Mesendoderm (in vitro differentiated cells): Measurements from ENCODE around the gene DKKL1.

Experiments
- DNase-seq: peaks from one replicate; pipeline ENCODE4 v3.0.0; 2013
- H2AK5ac ChIP-seq: 2 replicates; pipeline ENCODE4 v1.6.1; 2013; ENCODE audit warnings: low read length, inconsistent platforms
- H2BK120ac ChIP-seq: 2 replicates; pipeline ENCODE4 v1.6.1; 2013; ENCODE audit warnings: low read depth, mild to moderate bottlenecking, low read length, moderate library complexity, mixed read lengths
- H2BK15ac ChIP-seq: replicated peaks from 2 replicates; pipeline ENCODE4 v1.6.1; 2013; ENCODE audit warnings: low read depth, mild to moderate bottlenecking, moderate library complexity
- H2BK5ac ChIP-seq: 2 replicates; pipeline ENCODE4 v1.6.1; 2013; ENCODE audit warnings: low read length, inconsistent platforms
- H3K18ac ChIP-seq: 2 replicates; pipeline ENCODE4 v1.6.1; 2013; ENCODE audit warnings: mild to moderate bottlenecking, low read length, mixed read lengths
- H3K23ac ChIP-seq: one replicate; pipeline ENCODE4 v1.6.1; 2013; ENCODE audit warnings: low read length
- H3K27ac ChIP-seq: 2 replicates; pipeline ENCODE4 v1.5.1; 2013; ENCODE audit warnings: low read depth, mild to moderate bottlenecking, inconsistent platforms, low read length, moderate library complexity
- H3K27me3 ChIP-seq: 2 replicates; pipeline ENCODE4 v1.6.1; 2013; ENCODE audit warnings: low read length, control low read depth, mild to moderate bottlenecking, inconsistent platforms; ENCODE audit not compliant: insufficient read depth, poor library complexity
- H3K36me3 ChIP-seq: 2 replicates; pipeline ENCODE4 v1.6.1; 2013; ENCODE audit warnings: low read length, inconsistent platforms; ENCODE audit not compliant: control insufficient read depth, insufficient read depth
- H3K4ac ChIP-seq: one replicate; pipeline ENCODE4 v1.6.1; 2013; ENCODE audit warnings: low read depth, mild to moderate bottlenecking, low read length, moderate library complexity
- H3K4me1 ChIP-seq: 2 replicates; pipeline ENCODE4 v1.6.1; 2013; ENCODE audit warnings: low read depth, low read length, inconsistent platforms; ENCODE audit not compliant: control insufficient read depth
- H3K4me2 ChIP-seq: 2 replicates; pipeline ENCODE4 v1.6.1; 2013; ENCODE audit warnings: low read length
- H3K4me3 ChIP-seq: 2 replicates; pipeline ENCODE4 v1.5.1; 2013; ENCODE audit warnings: mild to moderate bottlenecking, low read length
- H3K56ac ChIP-seq: one replicate; pipeline ENCODE4 v1.6.1; 2013; ENCODE audit warnings: low read length
- H3K79me1 ChIP-seq: 2 replicates; pipeline ENCODE4 v1.6.1; 2013; ENCODE audit warnings: low read length, inconsistent platforms
- H3K79me2 ChIP-seq: 2 replicates; pipeline ENCODE4 v1.6.1; 2013; ENCODE audit warnings: mild to moderate bottlenecking, low read length; ENCODE audit not compliant: control insufficient read depth, insufficient read depth
- H3K9ac ChIP-seq: 2 replicates; pipeline ENCODE4 v1.6.1; 2013; ENCODE audit warnings: low read length, inconsistent platforms
- H4K5ac ChIP-seq: one replicate; pipeline ENCODE4 v1.6.1; 2013; ENCODE audit warnings: low read length
- H4K8ac ChIP-seq: one replicate; pipeline ENCODE4 v1.6.1; 2013; ENCODE audit warnings: low read depth, mild to moderate bottlenecking, control low read depth, low read length, moderate library complexity
- whole genome bisulfite sequencing: extraction: QIAGEN DNeasy Blood & Tissue Kit; methylation state at CpG from one replicate; pipeline ENCODE4 v1.1.7; 2013; ENCODE audit warnings: low lambda C conversion rate, missing lambda C conversion rate; ENCODE audit not compliant: insufficient coverage; ENCODE audit errors: extremely low coverage; 5-methylcytosine and 5-hydroxymethylcytosine counted together

Gene DKKL1

GRCh38 chr19:49336482-49337266, 27.0 kb upstream of the DKKL1 start:
- Histone ChIP-seq H3K56ac (no peak overlapping the region), H3K18ac (no peak overlapping the region), H2AK5ac (no peak overlapping the region), H4K5ac (no peak overlapping the region), H3K4me3 (no peak overlapping the region), H3K4ac (no peak overlapping the region), H3K23ac (no peak overlapping the region), H2BK120ac (no peak overlapping the region), H3K27me3 (no peaks in the 10 kb centered on the region), H3K36me3 (peaks cover 4% of the 10 kb centered on the region), H3K9ac (no peak overlapping the region), H3K4me2 (no peak overlapping the region), H3K4me1 (peaks cover 10% of the 10 kb centered on the region), H3K27ac (no peak overlapping the region), H3K79me1 (no peaks in the 10 kb centered on the region), H2BK5ac (no peak overlapping the region), H4K8ac (no peak overlapping the region), H2BK15ac (no peak overlapping the region), H3K79me2 (no peaks in the 10 kb centered on the region)
- DNase-seq, result no peak
- no CpG with 5 or more reads among the region's 10 CpGs for WGBS

GRCh38 chr19:49337267-49338022, 26.2 kb upstream of the DKKL1 start:
- H3K27me3 ChIP-seq, result no peaks in the 10 kb centered on the region
- peak overlapping the region; percentile 46 for H3K4me2 ChIP-seq
- no peak overlapping the region for H3K23ac ChIP-seq
- no peak overlapping the region for H2BK120ac ChIP-seq
- DNase-seq, result peak; percentile 19
- no CpG with 5 or more reads among the region's 19 CpGs for WGBS
- H3K4me3 ChIP-seq, result no peak overlapping the region
- no peak overlapping the region for H4K5ac ChIP-seq
- no peak overlapping the region for H4K8ac ChIP-seq
- no peak overlapping the region for H2AK5ac ChIP-seq
- no peak overlapping the region for H3K27ac ChIP-seq
- no peak overlapping the region for H3K18ac ChIP-seq
- peaks cover 8% of the 10 kb centered on the region for H3K36me3 ChIP-seq
- H3K79me2 ChIP-seq, result no peaks in the 10 kb centered on the region
- no peak overlapping the region for H2BK15ac ChIP-seq
- no peak overlapping the region for H3K4ac ChIP-seq
- no peaks in the 10 kb centered on the region for H3K79me1 ChIP-seq
- H3K4me1 ChIP-seq, result peaks cover 10% of the 10 kb centered on the region
- peak overlapping the region; percentile 56 for H3K56ac ChIP-seq
- no peak overlapping the region for H2BK5ac ChIP-seq
- H3K9ac ChIP-seq, result peak overlapping the region; percentile 38

GRCh38 chr19:49338023-49338677, 25.5 kb upstream of the DKKL1 start:
- H3K27ac ChIP-seq, result no peak overlapping the region
- H3K4me1 ChIP-seq, result peaks cover 10% of the 10 kb centered on the region
- no peaks in the 10 kb centered on the region for H3K79me2 ChIP-seq
- no peak overlapping the region for H2BK5ac ChIP-seq
- no peak overlapping the region for H2BK120ac ChIP-seq
- H3K4me2 ChIP-seq, result peak overlapping the region; percentile 77
- H4K8ac ChIP-seq, result no peak overlapping the region
- peak; percentile 69 for DNase-seq
- no peak overlapping the region for H3K18ac ChIP-seq
- no CpG with 5 or more reads among the region's 34 CpGs for WGBS
- H3K4me3 ChIP-seq, result no peak overlapping the region
- H3K4ac ChIP-seq, result no peak overlapping the region
- H2BK15ac ChIP-seq, result no peak overlapping the region
- H4K5ac ChIP-seq, result no peak overlapping the region
- no peak overlapping the region for H2AK5ac ChIP-seq
- H3K56ac ChIP-seq, result peak overlapping the region; percentile 56
- no peak overlapping the region for H3K23ac ChIP-seq
- H3K9ac ChIP-seq, result peak overlapping the region; percentile 38
- no peaks in the 10 kb centered on the region for H3K27me3 ChIP-seq
- no peaks in the 10 kb centered on the region for H3K79me1 ChIP-seq
- H3K36me3 ChIP-seq, result peaks cover 12% of the 10 kb centered on the region

- no peak overlapping the region for H3K18ac ChIP-seq
- H3K27ac ChIP-seq, result peak overlapping the region; percentile 53
- no peak overlapping the region for H3K23ac ChIP-seq
- no peak overlapping the region for H3K4me3 ChIP-seq
- H3K56ac ChIP-seq, result peak overlapping the region; percentile 62
- H4K5ac ChIP-seq, result no peak overlapping the region
- H3K36me3 ChIP-seq, result peaks cover 13% of the 10 kb centered on the region
- no peak overlapping the region for H2BK120ac ChIP-seq
- WGBS, result no CpG with 5 or more reads among the region's 30 CpGs
- H3K79me1 ChIP-seq, result no peaks in the 10 kb centered on the region
- H3K9ac ChIP-seq, result peak overlapping the region; percentile 48
- peak overlapping the region; percentile 77 for H3K4me2 ChIP-seq
- H2AK5ac ChIP-seq, result no peak overlapping the region
- H3K4me1 ChIP-seq, result peaks cover 10% of the 10 kb centered on the region
- no peak overlapping the region for H2BK5ac ChIP-seq
- H3K79me2 ChIP-seq, result no peaks in the 10 kb centered on the region
- H3K27me3 ChIP-seq, result no peaks in the 10 kb centered on the region
- no peak overlapping the region for H2BK15ac ChIP-seq
- H4K8ac ChIP-seq, result no peak overlapping the region
- peak; percentile 98 for DNase-seq
- H3K4ac ChIP-seq, result no peak overlapping the region
Measured at GRCh38 chr19:49338691-49339300, 24.9 kb upstream of the DKKL1 start.

GRCh38 chr19:49339301-49340068, 24.2 kb upstream of the DKKL1 start:
- H3K56ac ChIP-seq, result peak overlapping the region; percentile 76
- H3K9ac ChIP-seq, result peak overlapping the region; percentile 48
- no peak overlapping the region for H2AK5ac ChIP-seq
- no peaks in the 10 kb centered on the region for H3K79me2 ChIP-seq
- no peak overlapping the region for H2BK15ac ChIP-seq
- H3K36me3 ChIP-seq, result peaks cover 14% of the 10 kb centered on the region
- H3K79me1 ChIP-seq, result no peaks in the 10 kb centered on the region
- no peak overlapping the region for H2BK5ac ChIP-seq
- DNase-seq, result peak; percentile 98
- no peak overlapping the region for H3K23ac ChIP-seq
- H3K27me3 ChIP-seq, result no peaks in the 10 kb centered on the region
- H4K8ac ChIP-seq, result no peak overlapping the region
- no peak overlapping the region for H3K18ac ChIP-seq
- no peak overlapping the region for H3K4me3 ChIP-seq
- H3K4me2 ChIP-seq, result peak overlapping the region; percentile 39
- H3K4me1 ChIP-seq, result peaks cover 10% of the 10 kb centered on the region
- no peak overlapping the region for H2BK120ac ChIP-seq
- no peak overlapping the region for H3K4ac ChIP-seq
- WGBS, result no CpG with 5 or more reads among the region's 47 CpGs
- H3K27ac ChIP-seq, result peak overlapping the region; percentile 53
- no peak overlapping the region for H4K5ac ChIP-seq
